Cardiac fibroblast (primary cell): ENCODE measurements around the gene ZNF217.

Experiments used
- DNase-seq, 2 donors: peaks; one replicate each; pipeline versions ENCODE4 v3.0.0 to v3.0.0-alpha.2; 2010; ENCODE audit warnings: low read depth in 2 of 2
- H3K4me3 ChIP-seq, 2 donors: replicated peaks in 1 of 2; 1 replicate in 1 of 2; 2 replicates in 1 of 2; pipeline ENCODE4 v1.5.1; 2011; ENCODE audit warnings: low read depth in 2 of 2, low read length in 2 of 2, mild to moderate bottlenecking in 2 of 2, moderate library complexity in 1 of 2
- CTCF ChIP-seq: IDR thresholded peaks from one replicate; pipeline ENCODE4 v1.5.1; 2011; ENCODE audit warnings: low read depth, mild to moderate bottlenecking, low read length, inconsistent platforms

ZNF217 gene

DNA sequence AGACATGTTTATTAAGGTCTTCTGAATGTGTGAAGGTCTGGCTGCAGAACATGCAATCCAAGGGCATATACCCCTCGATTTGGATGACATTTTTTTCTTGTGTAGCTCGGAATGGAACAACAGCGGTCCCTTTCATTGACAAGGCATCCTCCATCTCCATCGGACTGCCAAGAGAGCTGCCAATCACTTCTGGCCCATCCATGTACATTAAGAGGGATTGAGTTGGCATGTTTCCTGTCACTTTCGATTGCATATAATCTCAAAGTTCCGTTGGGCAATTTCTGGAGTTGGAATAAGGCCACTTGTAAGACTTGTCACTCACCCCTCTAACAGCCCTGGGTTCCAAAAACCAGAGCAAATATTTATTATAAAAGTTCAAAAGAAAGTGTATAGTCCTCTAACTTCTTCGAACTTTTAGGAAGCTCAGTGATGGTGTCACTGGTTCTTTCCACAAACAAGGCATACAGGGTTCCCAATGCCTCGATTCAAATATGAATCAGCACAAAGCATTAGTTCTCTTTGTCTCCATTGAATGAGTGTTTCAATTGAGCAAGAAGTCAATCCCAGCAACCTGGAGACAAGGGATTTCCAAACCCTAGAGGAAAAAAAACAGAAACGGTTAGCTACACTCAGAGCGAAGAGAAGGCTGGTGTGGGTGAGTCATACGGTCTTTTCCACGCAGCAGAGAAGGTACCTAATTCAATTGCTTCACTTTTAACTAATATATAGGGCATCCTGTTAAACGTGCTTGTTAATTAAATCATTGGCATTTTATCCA, 10.9 kb downstream of the ZNF217 start:
- H3K4me3 ChIP-seq: peak overlapping the region in 1 of 2 donors; percentile 7
- peak; percentile 94 to 99 for DNase-seq
- no peak for TF ChIP-seq CTCF

GRCh38 chr20:53582251-53582570, 11.4 kb downstream of the ZNF217 start:
- no peak overlapping the region for H3K4me3 ChIP-seq
- DNase-seq: no peak
- no peak for TF ChIP-seq CTCF

DNA sequence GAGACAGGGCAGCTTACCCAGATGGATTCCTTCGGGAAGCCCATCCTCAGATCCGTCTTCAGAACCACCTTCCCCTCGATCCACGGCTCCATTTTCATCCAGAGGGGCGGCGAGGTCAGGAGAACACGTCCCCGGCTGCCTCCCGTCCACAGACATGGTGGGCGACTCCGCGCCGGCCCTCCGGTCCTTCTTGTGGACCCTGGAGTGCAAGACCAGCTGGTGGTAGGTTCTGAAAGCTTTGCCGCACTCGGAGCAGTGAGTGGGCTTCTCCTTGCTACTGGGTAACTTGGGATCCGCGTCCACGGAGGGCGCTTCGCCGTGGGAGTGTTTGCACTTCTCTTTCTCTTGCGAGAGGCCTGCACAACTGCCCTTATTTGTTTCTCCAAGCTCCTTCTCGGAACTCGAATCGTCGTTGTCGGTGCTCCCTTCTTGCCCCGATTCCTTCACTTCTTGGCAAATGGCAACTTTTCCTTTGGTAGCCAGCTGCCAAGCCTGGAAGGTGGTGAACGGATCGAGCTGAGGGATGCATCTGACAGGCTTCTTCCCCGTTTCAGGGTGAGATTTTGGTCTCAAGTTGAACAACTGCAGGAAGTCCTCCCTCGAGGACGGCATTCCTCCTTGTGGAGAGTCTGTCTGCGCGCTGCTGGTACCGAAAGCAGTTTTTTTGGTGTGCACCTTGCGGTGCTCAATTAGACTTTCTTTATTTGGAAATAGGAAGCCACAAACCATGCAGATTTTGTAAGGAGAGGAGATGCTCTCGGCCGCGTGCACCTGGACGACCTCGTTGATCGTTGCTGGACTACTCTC, 12.0 kb downstream of the ZNF217 start:
- DNase-seq: no peak
- no peak overlapping the region for H3K4me3 ChIP-seq

DNA sequence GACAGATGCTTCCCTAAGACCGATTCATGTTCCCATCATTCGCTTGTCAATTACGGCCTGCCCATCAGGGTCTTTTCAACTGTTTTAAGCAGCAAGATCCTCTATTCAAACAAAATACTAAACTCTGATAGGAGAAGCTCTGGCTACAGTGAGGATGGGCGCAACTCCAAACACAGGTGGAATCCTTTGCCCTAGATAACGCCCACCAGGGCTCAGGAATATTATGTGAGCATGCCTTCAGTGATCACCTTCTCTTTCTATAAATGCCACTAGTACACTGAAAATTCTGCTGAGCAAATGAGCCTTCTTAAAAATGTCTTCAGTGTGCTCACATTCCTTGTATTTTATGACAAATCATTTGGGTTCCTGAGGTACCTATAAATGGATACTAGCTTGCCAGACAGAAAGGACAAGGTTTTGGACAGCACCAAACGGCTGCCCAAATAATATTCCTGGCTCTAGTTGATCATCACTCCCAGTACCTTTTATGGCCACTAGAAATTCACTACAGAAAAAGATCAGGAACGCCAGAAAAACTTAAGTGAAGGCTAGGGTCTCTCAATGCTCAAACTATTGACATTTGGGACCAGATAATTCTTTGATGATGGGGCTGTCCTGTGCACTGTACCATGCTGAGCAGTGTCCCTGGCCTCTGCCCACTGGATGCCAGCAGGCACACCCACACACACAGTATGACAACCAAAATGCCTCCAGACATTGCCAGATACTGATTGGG, 13.1 kb downstream of the ZNF217 start:
- no peak for DNase-seq
- peak overlapping the region in 1 of 2 donors; percentile 15 for H3K4me3 ChIP-seq
- peak; percentile 19 for TF ChIP-seq CTCF

More for the DNA sequence above, 12.0 kb downstream of the ZNF217 start:
- TF ChIP-seq CTCF: no peak

DNA sequence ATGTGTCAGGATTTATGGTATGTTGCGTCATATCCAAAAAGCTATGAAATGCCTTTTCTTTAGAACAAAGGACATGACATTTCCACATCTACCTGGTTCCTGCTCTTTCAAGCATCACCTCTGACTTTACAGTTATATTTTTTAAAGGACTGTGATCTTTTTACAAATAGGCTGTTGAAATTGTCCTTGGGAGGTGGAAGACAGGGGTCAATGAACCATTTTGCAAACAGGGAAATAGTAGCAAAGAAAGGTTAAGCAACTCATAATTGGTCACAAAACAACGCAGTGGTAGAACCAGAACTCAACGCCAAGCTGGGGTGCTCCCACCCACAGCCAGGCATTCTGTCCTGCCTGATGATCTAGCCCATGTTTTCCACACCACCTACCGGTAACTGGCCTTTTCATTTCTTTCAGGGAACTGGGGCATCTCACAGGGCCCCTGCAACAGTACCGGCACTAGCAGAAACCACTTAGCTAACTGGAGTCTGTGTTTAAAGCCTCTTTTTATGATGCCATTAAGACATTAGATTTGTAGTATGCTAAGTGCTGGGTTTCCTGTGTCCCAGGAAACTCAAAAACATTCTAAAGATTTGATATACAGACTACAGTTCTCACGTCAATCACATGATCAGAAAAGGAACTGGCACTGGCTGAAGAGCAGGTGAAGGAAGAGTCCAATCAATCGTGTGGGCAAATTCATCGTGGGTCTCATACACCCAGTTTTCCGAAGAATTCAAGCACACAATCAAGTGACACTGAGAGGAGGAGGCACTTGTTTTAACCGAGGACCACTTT, 13.9 kb downstream of the ZNF217 start:
- peak; percentile 9 for TF ChIP-seq CTCF
- DNase-seq: peak; percentile 86 to 95
- H3K4me3 ChIP-seq: peak overlapping the region in 1 of 2 donors; percentile 15

DNA sequence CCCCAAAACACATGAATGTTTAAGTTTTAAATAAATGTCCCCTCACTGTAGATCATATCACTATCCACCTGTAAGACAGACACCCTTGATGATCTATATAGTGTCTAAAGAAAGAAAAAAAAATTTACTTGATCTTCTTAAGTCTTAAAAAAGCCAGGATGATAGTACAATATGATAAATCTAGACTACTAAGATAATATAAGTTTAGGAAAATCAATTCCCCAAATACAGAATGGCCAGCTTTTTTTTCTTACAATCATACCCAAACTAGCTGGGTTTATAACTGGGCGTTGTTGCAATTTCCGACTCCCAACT, 14.4 kb downstream of the ZNF217 start:
- peak overlapping the region in 1 of 2 donors; percentile 19 for H3K4me3 ChIP-seq
- TF ChIP-seq CTCF: no peak
- no peak for DNase-seq
